Trophoblast cell (in vitro differentiated cells and primary cell): ENCODE measurements around the gene GDPD5.

Source experiments
- DNase-seq, 2 donors: peaks; one replicate each; pipeline ENCODE4 v3.0.0-alpha.2; 2016
- H2AFZ ChIP-seq: 2 replicates; pipeline ENCODE4 v1.6.1; 2013; ENCODE audit warnings: low read length, moderate library complexity, mild to moderate bottlenecking; ENCODE audit not compliant: insufficient read depth, poor library complexity
- H2AK5ac ChIP-seq: 2 replicates; pipeline ENCODE4 v1.6.1; 2013; ENCODE audit warnings: mild to moderate bottlenecking, low read length
- H2BK120ac ChIP-seq: 2 replicates; pipeline ENCODE4 v1.6.1; 2013; ENCODE audit warnings: low read length, mild to moderate bottlenecking, moderate library complexity; ENCODE audit not compliant: insufficient read depth, poor library complexity
- H2BK12ac ChIP-seq: 2 replicates; pipeline ENCODE4 v1.6.1; 2013; ENCODE audit warnings: mild to moderate bottlenecking, low read length, moderate library complexity
- H2BK5ac ChIP-seq: 2 replicates; pipeline ENCODE4 v1.6.1; 2013; ENCODE audit warnings: low read length, low read depth, moderate library complexity, mild to moderate bottlenecking; ENCODE audit not compliant: poor library complexity
- H3K14ac ChIP-seq: 2 replicates; pipeline ENCODE4 v1.6.1; 2013; ENCODE audit warnings: mild to moderate bottlenecking, low read length
- H3K18ac ChIP-seq: 2 replicates; pipeline ENCODE4 v1.6.1; 2013; ENCODE audit warnings: mild to moderate bottlenecking, low read length
- H3K23ac ChIP-seq: 2 replicates; pipeline ENCODE4 v1.6.1; 2013; ENCODE audit warnings: low read length
- H3K27ac ChIP-seq: 2 replicates; pipeline ENCODE4 v1.5.1; 2013; ENCODE audit warnings: low read depth, mild to moderate bottlenecking, inconsistent platforms, low read length, moderate library complexity
- H3K27me3 ChIP-seq: 2 replicates; pipeline ENCODE4 v1.6.1; 2013; ENCODE audit warnings: inconsistent platforms, mild to moderate bottlenecking, low read length, moderate library complexity; ENCODE audit not compliant: insufficient read depth
- H3K36me3 ChIP-seq, 2 experiments: 1 replicate in 1 of 2; 2 replicates in 1 of 2; pipeline ENCODE4 v1.6.1; 2013; ENCODE audit warnings: low read length in 2 of 2, mild to moderate bottlenecking in 2 of 2, moderate library complexity in 1 of 2; ENCODE audit not compliant: insufficient read depth in 2 of 2, control insufficient read depth in 1 of 2
- H3K4ac ChIP-seq: 2 replicates; pipeline ENCODE4 v1.6.1; 2013; ENCODE audit warnings: low read depth, mild to moderate bottlenecking, low read length, moderate library complexity
- H3K4me1 ChIP-seq, 2 experiments: 1 replicate in 1 of 2; 2 replicates in 1 of 2; pipeline ENCODE4 v1.6.1; 2013; ENCODE audit warnings: low read length in 2 of 2, mild to moderate bottlenecking in 2 of 2, moderate library complexity in 1 of 2; ENCODE audit not compliant: insufficient read depth in 2 of 2, control insufficient read depth in 1 of 2
- H3K4me2 ChIP-seq: 2 replicates; pipeline ENCODE4 v1.6.1; 2013; ENCODE audit warnings: inconsistent platforms, mild to moderate bottlenecking, low read length, moderate library complexity
- H3K4me3 ChIP-seq: 2 replicates; pipeline ENCODE4 v1.5.1; 2013; ENCODE audit warnings: mild to moderate bottlenecking, low read depth, low read length, inconsistent platforms
- H3K79me1 ChIP-seq: one replicate; pipeline ENCODE4 v1.6.1; 2013; ENCODE audit warnings: low read length
- H3K79me2 ChIP-seq: 2 replicates; pipeline ENCODE4 v1.6.1; 2013; ENCODE audit warnings: low read length, mild to moderate bottlenecking; ENCODE audit not compliant: control insufficient read depth, insufficient read depth, poor library complexity
- H3K9ac ChIP-seq: 2 replicates; pipeline ENCODE4 v1.6.1; 2013; ENCODE audit warnings: mild to moderate bottlenecking, low read length
- H3K9me3 ChIP-seq: 2 replicates; pipeline ENCODE4 v1.6.1; 2013; ENCODE audit warnings: low read depth, mild to moderate bottlenecking, control low read depth, inconsistent platforms, low read length; ENCODE audit not compliant: insufficient read depth
- H4K12ac ChIP-seq: 2 replicates; pipeline ENCODE4 v1.6.1; 2013; ENCODE audit warnings: low read depth, mild to moderate bottlenecking, low read length, moderate library complexity
- H4K8ac ChIP-seq: 2 replicates; pipeline ENCODE4 v1.6.1; 2013; ENCODE audit warnings: low read depth, mild to moderate bottlenecking, low read length, moderate library complexity
- H4K91ac ChIP-seq: one replicate; pipeline ENCODE4 v1.6.1; 2013; ENCODE audit warnings: low read depth, mild to moderate bottlenecking, low read length, moderate library complexity
- WGBS: extraction: QIAGEN DNeasy Blood & Tissue Kit; methylation state at CpG from one replicate; pipeline ENCODE4 v1.1.7; 2013; ENCODE audit warnings: missing lambda C conversion rate; ENCODE audit not compliant: insufficient read length, insufficient coverage; ENCODE audit errors: extremely low coverage; 5-methylcytosine and 5-hydroxymethylcytosine counted together

Gene GDPD5

DNA sequence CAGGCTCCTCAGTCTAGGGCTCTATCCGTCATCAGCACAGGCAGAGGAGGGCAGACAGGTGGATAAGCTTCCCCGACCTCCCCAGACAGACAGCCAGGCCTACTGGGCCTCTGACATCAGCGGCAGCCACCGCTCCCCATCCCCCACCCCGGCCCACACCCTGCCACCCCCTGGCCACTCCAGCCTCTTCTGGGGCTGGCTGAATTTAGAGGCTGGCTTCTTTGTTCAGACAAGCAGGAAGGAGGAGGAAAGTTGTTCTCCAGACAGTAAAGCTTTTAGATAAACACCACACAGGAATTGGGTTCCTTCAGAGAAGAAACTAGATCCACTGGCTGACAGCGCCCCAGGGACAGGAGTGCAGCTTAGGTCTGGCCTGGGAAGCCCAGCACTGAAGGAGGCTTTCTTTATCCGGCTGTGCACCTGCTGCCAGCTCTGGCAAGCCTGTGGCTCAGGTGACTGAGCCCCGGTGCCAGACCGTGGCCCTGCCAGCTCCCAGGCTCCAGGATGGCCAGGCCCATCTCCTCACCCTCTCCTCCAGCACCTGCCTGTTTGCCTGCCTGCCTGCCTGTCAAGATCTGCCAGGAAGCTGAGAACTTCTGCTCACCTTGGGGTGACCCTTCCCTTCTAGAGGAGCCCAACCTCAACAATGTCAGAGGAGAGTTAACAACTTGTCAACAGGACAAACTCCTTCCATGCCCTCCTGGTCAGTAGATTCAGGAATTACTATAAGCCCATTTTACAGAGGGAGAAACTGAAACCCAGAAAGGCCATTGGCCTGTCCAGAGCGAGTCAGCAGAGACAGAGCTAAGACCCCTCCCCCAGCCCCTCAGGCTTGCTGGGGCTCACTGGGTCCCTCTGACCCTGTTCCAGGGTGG lies 48.8 kb downstream of the GDPD5 start:
- no peaks in the 10 kb centered on the region for H3K36me3 ChIP-seq
- no peak overlapping the region for H3K9ac ChIP-seq
- no peak overlapping the region for H3K23ac ChIP-seq
- H3K27me3 ChIP-seq = no peaks in the 10 kb centered on the region
- H4K91ac ChIP-seq = no peak overlapping the region
- H2BK12ac ChIP-seq = no peak overlapping the region
- H4K8ac ChIP-seq = no peak overlapping the region
- peaks cover 3 to 5% of the 10 kb centered on the region in 2 experiments for H3K4me1 ChIP-seq
- H3K4me2 ChIP-seq = no peak overlapping the region
- DNase-seq = no peak
- H3K18ac ChIP-seq = no peak overlapping the region
- H2AFZ ChIP-seq = no peak overlapping the region
- no peak overlapping the region for H3K27ac ChIP-seq
- H2BK120ac ChIP-seq = no peak overlapping the region
- no peaks in the 10 kb centered on the region for H3K9me3 ChIP-seq
- H3K4ac ChIP-seq = no peak overlapping the region
- peaks cover 3% of the 10 kb centered on the region for H3K79me1 ChIP-seq
- H2BK5ac ChIP-seq = no peak overlapping the region
- H3K79me2 ChIP-seq = no peaks in the 10 kb centered on the region
- H4K12ac ChIP-seq = no peak overlapping the region
- no peak overlapping the region for H3K14ac ChIP-seq
- no peak overlapping the region for H2AK5ac ChIP-seq
- no CpG with 5 or more reads among the region's 10 CpGs for WGBS
- H3K4me3 ChIP-seq = no peak overlapping the region

- Histone ChIP-seq H3K4me3 (no peak overlapping the region), H4K8ac (no peak overlapping the region), H3K14ac (no peak overlapping the region), H3K79me1 (peaks cover 3% of the 10 kb centered on the region), H3K27me3 (no peaks in the 10 kb centered on the region), H3K4me2 (no peak overlapping the region), H3K9me3 (no peaks in the 10 kb centered on the region), H2AK5ac (no peak overlapping the region), H3K79me2 (no peaks in the 10 kb centered on the region), H2BK5ac (no peak overlapping the region), H2BK120ac (no peak overlapping the region), H3K4ac (no peak overlapping the region), H2AFZ (no peak overlapping the region), H3K9ac (no peak overlapping the region), H4K91ac (no peak overlapping the region), H3K18ac (no peak overlapping the region), H4K12ac (no peak overlapping the region), H3K23ac (no peak overlapping the region), H3K27ac (no peak overlapping the region), H3K36me3 (no peaks in the 10 kb centered on the region), H2BK12ac (no peak overlapping the region), H3K4me1 (peaks cover 3 to 5% of the 10 kb centered on the region in 2 experiments)
- DNase-seq = no peak
- WGBS = no CpG with 5 or more reads among the region's 9 CpGs
Measured at GRCh38 chr11:75475767-75476650, 49.7 kb downstream of the GDPD5 start.

DNA sequence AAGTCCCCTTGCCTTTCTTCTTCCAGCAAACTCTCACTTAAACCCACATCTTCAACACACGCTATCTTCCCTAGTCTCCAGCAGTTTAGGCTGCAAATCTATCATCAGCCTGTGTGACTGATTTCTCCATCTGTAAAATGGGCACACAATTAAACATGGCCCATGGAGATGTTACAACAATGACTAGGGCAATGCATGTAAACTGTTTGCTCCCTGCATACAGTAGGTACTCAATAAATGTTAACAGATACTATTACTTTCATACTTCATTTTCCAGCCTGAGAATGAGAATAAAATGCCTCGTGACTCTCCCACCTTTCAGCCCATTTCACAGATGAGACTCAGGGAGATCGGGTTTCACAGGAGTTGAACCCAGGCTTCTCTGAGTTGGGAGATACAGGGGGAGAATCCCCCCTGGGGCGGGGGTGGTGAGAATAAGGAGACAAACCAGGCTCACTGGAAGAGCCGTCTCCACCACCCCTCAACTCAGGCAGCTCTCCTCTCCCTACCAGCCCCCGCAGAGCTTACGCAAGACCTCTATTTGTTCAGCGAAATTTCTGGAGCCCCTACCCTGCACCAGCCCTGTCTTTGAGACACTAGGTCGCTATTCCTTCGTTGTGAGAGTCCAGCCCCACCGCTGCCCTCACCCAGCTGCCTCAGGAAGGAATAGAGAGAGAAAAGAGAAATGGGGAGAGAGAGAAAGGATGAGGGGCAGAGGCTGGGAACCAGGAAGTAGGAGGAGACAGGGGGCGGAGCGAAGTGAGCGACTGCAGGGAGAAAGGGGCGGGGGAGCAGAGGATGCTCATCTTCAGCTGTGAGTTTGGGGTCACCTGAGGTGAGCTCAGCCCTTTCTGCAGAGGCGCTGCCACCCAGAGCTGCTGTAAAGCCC lies 50.6 kb downstream of the GDPD5 start:
- H3K14ac ChIP-seq = no peak overlapping the region
- no peak overlapping the region for H3K27ac ChIP-seq
- H3K27me3 ChIP-seq = no peaks in the 10 kb centered on the region
- H3K4me2 ChIP-seq = no peak overlapping the region
- no peak overlapping the region for H3K23ac ChIP-seq
- H3K79me1 ChIP-seq = peaks cover 3% of the 10 kb centered on the region
- H3K79me2 ChIP-seq = no peaks in the 10 kb centered on the region
- H4K12ac ChIP-seq = no peak overlapping the region
- no peak overlapping the region for H2BK5ac ChIP-seq
- no peaks in the 10 kb centered on the region for H3K9me3 ChIP-seq
- H4K91ac ChIP-seq = peak overlapping the region; percentile 49
- peak overlapping the region; percentile 53 for H2AFZ ChIP-seq
- H3K4me1 ChIP-seq = peaks cover 3 to 5% of the 10 kb centered on the region in 2 experiments
- no peaks in the 10 kb centered on the region for H3K36me3 ChIP-seq
- H3K4me3 ChIP-seq = no peak overlapping the region
- no peak for DNase-seq
- no peak overlapping the region for H3K18ac ChIP-seq
- H4K8ac ChIP-seq = peak overlapping the region; percentile 78
- H2AK5ac ChIP-seq = no peak overlapping the region
- WGBS = 100% methylated on average over 1 of the region's 16 CpGs
- peak overlapping the region; percentile 29 for H2BK120ac ChIP-seq
- no peak overlapping the region for H3K9ac ChIP-seq
- no peak overlapping the region for H2BK12ac ChIP-seq
- no peak overlapping the region for H3K4ac ChIP-seq

GRCh38 chr11:75474240-75474639 lies 51.5 kb downstream of the GDPD5 start:
- H2BK120ac ChIP-seq = no peak overlapping the region
- no peak overlapping the region for H3K9ac ChIP-seq
- no peak overlapping the region for H3K4ac ChIP-seq
- no peaks in the 10 kb centered on the region for H3K9me3 ChIP-seq
- H2AFZ ChIP-seq = no peak overlapping the region
- H3K4me3 ChIP-seq = no peak overlapping the region
- no peaks in the 10 kb centered on the region for H3K36me3 ChIP-seq
- no peak overlapping the region for H2BK12ac ChIP-seq
- H3K14ac ChIP-seq = no peak overlapping the region
- no peak for DNase-seq
- no peak overlapping the region for H3K23ac ChIP-seq
- no peak overlapping the region for H3K18ac ChIP-seq
- no peak overlapping the region for H4K91ac ChIP-seq
- no peak overlapping the region for H3K27ac ChIP-seq
- no CpG with 5 or more reads among the region's 1 CpG for WGBS
- no peak overlapping the region for H3K4me2 ChIP-seq
- H2BK5ac ChIP-seq = no peak overlapping the region
- H2AK5ac ChIP-seq = no peak overlapping the region
- peaks cover 5% of the 10 kb centered on the region in 2 experiments for H3K4me1 ChIP-seq
- no peaks in the 10 kb centered on the region for H3K79me2 ChIP-seq
- H4K12ac ChIP-seq = no peak overlapping the region
- peaks cover 3% of the 10 kb centered on the region for H3K79me1 ChIP-seq
- H3K27me3 ChIP-seq = no peaks in the 10 kb centered on the region
- H4K8ac ChIP-seq = no peak overlapping the region
